Fibroblast of lung (primary cell): ENCODE results near the gene PTPN7.

Source experiments
- EZH2 ChIP-seq: IDR thresholded peaks from 2 replicates; pipeline ENCODE4 v1.5.1; 2012; ENCODE audit warnings: low read length, control low read depth, mild to moderate bottlenecking; ENCODE audit errors: missing control alignments
- TF ChIP-seq, protein P1 (sequence below), 2 donors: IDR thresholded peaks in 1 of 2; conservative IDR thresholded peaks in 1 of 2; 1 replicate in 1 of 2; 2 replicates in 1 of 2; pipeline ENCODE4 v1.5.1; 2011 to 2012; ENCODE audit warnings: low read length in 2 of 2, control low read depth in 1 of 2, inconsistent platforms in 1 of 2, low read depth in 1 of 2, mild to moderate bottlenecking in 1 of 2

DNA sequence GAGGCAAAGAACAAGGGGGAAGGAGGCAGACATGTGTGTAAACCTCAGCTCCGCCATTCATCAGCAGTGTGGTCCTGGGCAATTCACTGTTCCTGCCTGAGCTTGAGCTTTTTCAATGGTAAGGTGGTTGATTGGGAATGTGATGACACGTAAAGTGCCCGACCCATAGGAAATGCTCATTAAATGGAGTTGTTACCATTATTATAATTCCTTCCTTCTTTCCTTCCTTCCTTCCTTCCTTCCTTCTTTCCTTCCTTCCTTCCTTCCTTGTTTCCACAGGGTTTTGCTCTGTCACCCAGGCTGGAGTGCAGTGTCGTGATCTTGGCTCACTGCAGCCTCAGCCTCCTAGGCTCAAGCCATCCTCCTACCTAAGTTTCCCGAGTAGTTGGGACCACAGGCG lies 33.3 kb downstream of the PTPN7 start:
- TF ChIP-seq EZH2, result no peak
- TF ChIP-seq, protein P1, sequence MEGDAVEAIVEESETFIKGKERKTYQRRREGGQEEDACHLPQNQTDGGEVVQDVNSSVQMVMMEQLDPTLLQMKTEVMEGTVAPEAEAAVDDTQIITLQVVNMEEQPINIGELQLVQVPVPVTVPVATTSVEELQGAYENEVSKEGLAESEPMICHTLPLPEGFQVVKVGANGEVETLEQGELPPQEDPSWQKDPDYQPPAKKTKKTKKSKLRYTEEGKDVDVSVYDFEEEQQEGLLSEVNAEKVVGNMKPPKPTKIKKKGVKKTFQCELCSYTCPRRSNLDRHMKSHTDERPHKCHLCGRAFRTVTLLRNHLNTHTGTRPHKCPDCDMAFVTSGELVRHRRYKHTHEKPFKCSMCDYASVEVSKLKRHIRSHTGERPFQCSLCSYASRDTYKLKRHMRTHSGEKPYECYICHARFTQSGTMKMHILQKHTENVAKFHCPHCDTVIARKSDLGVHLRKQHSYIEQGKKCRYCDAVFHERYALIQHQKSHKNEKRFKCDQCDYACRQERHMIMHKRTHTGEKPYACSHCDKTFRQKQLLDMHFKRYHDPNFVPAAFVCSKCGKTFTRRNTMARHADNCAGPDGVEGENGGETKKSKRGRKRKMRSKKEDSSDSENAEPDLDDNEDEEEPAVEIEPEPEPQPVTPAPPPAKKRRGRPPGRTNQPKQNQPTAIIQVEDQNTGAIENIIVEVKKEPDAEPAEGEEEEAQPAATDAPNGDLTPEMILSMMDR (conservative IDR thresholded peaks at IDR 0.05 in 1 of 2, IDR thresholded peaks at IDR 0.05 in 1 of 2; ENCODE audit: low read depth in 1 of 2, low read length in 2 of 2), result no peak
